A549 (cell line): ENCODE data around the gene ASXL2.

Experiments used
- CTCF ChIP-seq: fragments of >200 bp; sonication (Bioruptor Twin); formaldehyde crosslinking; IDR thresholded peaks from 3 replicates; pipeline ENCODE4 v1.5.1; 2016
- EHMT2 ChIP-seq: fragments of 200-600 bp; sonication (generic); IDR thresholded peaks from 2 replicates; pipeline ENCODE4 v1.6.1; 2016; ENCODE audit warnings: antibody characterized with exemption, low read depth, mild to moderate bottlenecking, moderate library complexity
- EP300 ChIP-seq, 2 experiments: fragments of >200 bp; sonication (Bioruptor Twin); formaldehyde crosslinking; IDR thresholded peaks; 2 replicates in 1 of 2; 3 replicates in 1 of 2; pipeline ENCODE4 v1.6.1; 2016 to 2017
- JUN ChIP-seq, 2 experiments: fragments of >200 bp; sonication (Bioruptor Twin); formaldehyde crosslinking; IDR thresholded peaks; 2 replicates in 1 of 2; 3 replicates in 1 of 2; pipeline ENCODE4 v1.6.1; 2016 to 2017
- MAFK ChIP-seq: fragments of 450-650 bp; IDR thresholded peaks from 2 replicates; pipeline ENCODE4 v1.6.1; 2014; ENCODE audit not compliant: partially characterized antibody
- MAZ ChIP-seq: fragments of 150-350 bp; IDR thresholded peaks from 2 replicates; pipeline ENCODE4 v1.6.1; 2014; ENCODE audit warnings: antibody characterized with exemption, low read depth, low read length, borderline replicate concordance
- MYC ChIP-seq: IDR thresholded peaks from 2 replicates; pipeline ENCODE4 v1.6.1; 2012; ENCODE audit warnings: mild to moderate bottlenecking, inconsistent platforms, low read length, improper control_type of control experiment, borderline replicate concordance
- PBX3 ChIP-seq: IDR thresholded peaks from 2 replicates; pipeline ENCODE4 v1.6.1; 2012
- RAD21 ChIP-seq, 2 experiments: fragments of >200 bp in 1 of 2; sonication (Bioruptor Twin) in 1 of 2; formaldehyde crosslinking in 1 of 2; IDR thresholded peaks in 1 of 2; conservative IDR thresholded peaks in 1 of 2; 2 replicates in 1 of 2; 3 replicates in 1 of 2; pipeline ENCODE4 v1.6.1; 2012 to 2018; ENCODE audit warnings: inconsistent platforms in 1 of 2
- RNF2 ChIP-seq: fragments of 200-600 bp; sonication (generic); IDR thresholded peaks from 2 replicates; pipeline ENCODE4 v1.6.1; 2016; ENCODE audit warnings: low read depth, mild to moderate bottlenecking, antibody characterized with exemption, moderate library complexity, borderline replicate concordance
- TF ChIP-seq, protein P1 (sequence below): fragments of 250-450 bp; sonication (Bioruptor Pico); IDR thresholded peaks from 2 replicates; pipeline ENCODE4 v1.5.0; 2021; ENCODE audit warnings: mild to moderate bottlenecking, moderate library complexity, borderline replicate concordance
- TF ChIP-seq, protein P2 (sequence below): fragments of 450-650 bp; IDR thresholded peaks from 2 replicates; pipeline ENCODE4 v1.6.1; 2014; ENCODE audit warnings: antibody characterized with exemption

DNA sequence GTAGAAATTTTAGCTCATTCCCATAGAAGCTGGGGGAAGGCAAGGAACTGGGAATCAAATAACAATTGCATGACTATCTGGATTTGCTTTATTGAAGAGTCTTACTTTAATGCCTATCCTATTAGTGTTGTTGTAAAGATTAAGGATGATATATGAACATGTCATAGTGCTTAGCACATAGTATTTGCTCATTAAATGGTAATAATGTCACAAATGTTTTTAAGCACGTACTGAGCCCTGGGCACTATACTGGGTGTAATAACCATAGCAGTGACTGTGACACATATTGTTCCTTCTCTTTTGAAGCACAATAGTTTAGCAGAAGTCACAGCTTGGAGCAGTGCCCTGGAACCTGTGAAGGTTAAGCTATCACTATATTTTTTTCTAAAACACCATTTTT, 157.7 kb downstream of the ASXL2 start:
- TF ChIP-seq PBX3 (no peak), CTCF (no peak), EP300 (IDR thresholded peaks at IDR 0.05) (no peak), RNF2 (no peak), JUN (IDR thresholded peaks at IDR 0.05) (no peak), RAD21 (conservative IDR thresholded peaks at IDR 0.05 in 1 of 2, IDR thresholded peaks at IDR 0.05 in 1 of 2) (no peak), MAZ (no peak), MYC (no peak), EHMT2 (no peak), MAFK (no peak)
- TF ChIP-seq, protein P1, sequence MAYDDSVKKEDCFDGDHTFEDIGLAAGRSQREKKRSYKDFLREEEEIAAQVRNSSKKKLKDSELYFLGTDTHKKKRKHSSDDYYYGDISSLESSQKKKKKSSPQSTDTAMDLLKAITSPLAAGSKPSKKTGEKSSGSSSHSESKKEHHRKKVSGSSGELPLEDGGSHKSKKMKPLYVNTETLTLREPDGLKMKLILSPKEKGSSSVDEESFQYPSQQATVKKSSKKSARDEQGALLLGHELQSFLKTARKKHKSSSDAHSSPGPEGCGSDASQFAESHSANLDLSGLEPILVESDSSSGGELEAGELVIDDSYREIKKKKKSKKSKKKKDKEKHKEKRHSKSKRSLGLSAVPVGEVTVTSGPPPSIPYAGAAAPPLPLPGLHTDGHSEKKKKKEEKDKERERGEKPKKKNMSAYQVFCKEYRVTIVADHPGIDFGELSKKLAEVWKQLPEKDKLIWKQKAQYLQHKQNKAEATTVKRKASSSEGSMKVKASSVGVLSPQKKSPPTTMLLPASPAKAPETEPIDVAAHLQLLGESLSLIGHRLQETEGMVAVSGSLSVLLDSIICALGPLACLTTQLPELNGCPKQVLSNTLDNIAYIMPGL (CRISPR knock-in tag) = no peak
- TF ChIP-seq, protein P2, sequence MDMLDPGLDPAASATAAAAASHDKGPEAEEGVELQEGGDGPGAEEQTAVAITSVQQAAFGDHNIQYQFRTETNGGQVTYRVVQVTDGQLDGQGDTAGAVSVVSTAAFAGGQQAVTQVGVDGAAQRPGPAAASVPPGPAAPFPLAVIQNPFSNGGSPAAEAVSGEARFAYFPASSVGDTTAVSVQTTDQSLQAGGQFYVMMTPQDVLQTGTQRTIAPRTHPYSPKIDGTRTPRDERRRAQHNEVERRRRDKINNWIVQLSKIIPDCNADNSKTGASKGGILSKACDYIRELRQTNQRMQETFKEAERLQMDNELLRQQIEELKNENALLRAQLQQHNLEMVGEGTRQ = no peak
